ENCODE measurements around the gene IDH3G. TPM values are rescaled to one million over a fixed set of nuclear protein-coding genes. Genes with fewer than 3 reads are reported as not detected.

Gene IDH3G
- total and polyA plus RNA-seq, 2 donors (not counting 1 experiment from before 2014, with no cell fraction given): 62.8 to 122 TPM

DNA sequence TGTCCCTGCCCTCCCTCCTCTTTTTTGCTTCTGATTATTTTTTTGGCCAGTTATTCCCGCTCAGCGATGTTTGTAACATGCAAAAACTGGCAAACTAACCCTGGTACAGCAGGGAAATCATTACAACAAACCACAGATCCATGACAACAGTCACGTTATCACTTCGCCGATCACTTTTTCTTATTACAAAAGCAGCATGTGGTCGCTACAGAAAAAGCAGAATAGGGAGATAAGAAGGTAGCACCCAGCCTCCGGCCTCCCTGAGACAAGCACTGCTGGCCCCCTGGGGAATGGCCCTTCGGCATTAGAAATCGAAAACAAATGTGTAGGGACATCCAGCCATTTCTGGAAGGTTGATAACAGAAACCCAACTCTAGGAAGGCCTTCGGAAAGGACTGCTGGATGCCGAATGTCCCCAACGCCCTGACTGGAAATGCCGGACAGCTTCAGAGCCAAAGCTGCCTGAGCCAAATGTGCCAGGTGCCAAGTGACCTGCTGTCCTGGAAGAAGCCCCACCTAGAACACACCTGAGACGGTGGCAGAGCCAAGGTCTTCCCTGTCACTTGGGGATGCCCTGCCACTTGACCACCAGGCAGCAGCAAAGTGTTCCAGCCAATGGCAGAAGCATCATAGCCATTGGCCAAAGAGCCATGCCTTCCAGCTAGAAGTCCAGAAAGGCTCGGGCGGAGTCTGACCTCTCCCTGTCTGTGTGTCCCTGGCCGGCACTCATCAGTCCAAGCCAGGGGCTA lies 2.9 kb downstream of the IDH3G start:
- H3K36me3 ChIP-seq (replicated peaks in 1 of 2; ENCODE audit: control extremely low read depth in 1 of 2, control insufficient read depth in 1 of 2, extremely low read depth in 1 of 2, insufficient read depth in 2 of 2, low read length in 1 of 2): peaks cover 0 to 16% of the 10 kb centered on the region in 2 experiments
- TF ChIP-seq, protein P1, sequence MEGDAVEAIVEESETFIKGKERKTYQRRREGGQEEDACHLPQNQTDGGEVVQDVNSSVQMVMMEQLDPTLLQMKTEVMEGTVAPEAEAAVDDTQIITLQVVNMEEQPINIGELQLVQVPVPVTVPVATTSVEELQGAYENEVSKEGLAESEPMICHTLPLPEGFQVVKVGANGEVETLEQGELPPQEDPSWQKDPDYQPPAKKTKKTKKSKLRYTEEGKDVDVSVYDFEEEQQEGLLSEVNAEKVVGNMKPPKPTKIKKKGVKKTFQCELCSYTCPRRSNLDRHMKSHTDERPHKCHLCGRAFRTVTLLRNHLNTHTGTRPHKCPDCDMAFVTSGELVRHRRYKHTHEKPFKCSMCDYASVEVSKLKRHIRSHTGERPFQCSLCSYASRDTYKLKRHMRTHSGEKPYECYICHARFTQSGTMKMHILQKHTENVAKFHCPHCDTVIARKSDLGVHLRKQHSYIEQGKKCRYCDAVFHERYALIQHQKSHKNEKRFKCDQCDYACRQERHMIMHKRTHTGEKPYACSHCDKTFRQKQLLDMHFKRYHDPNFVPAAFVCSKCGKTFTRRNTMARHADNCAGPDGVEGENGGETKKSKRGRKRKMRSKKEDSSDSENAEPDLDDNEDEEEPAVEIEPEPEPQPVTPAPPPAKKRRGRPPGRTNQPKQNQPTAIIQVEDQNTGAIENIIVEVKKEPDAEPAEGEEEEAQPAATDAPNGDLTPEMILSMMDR (IDR thresholded peaks at IDR 0.05): no peak
- no peak for TF ChIP-seq EZH2 (IDR thresholded peaks at IDR 0.05; ENCODE audit: borderline replicate concordance, insufficient read depth, low read depth, low read length, poor library complexity, severe bottlenecking)
- Mint-ChIP-seq H3K27me3 (no peaks in the 10 kb centered on the region), H3K4me3 (no peak overlapping the region), H3K27ac (no peak overlapping the region), H3K9me3 (ENCODE audit: insufficient read depth) (no peaks in the 10 kb centered on the region), H3K4me1 (peaks cover 27% of the 10 kb centered on the region)
- H3K9ac ChIP-seq (ENCODE audit: low read length): no peak overlapping the region
- no peak overlapping the region for H3K4me3 ChIP-seq (ENCODE audit: control extremely low read depth in 1 of 5, extremely low read depth in 1 of 5, insufficient read depth in 1 of 5, low read depth in 2 of 5, low read length in 4 of 5)
- H3K9me3 ChIP-seq (ENCODE audit: control extremely low read depth in 1 of 3, control insufficient read depth in 2 of 3, insufficient read depth in 1 of 3, low read length in 2 of 3): no peaks in the 10 kb centered on the region
- H2AFZ ChIP-seq (ENCODE audit: insufficient read depth, low read depth, low read length, poor library complexity, severe bottlenecking): no peak overlapping the region
- intact Hi-C loops (cut with micrococcal nuclease): no loop called here
- peaks cover 54% of the 10 kb centered on the region for H3K79me2 ChIP-seq (ENCODE audit: control insufficient read depth, insufficient read depth, low read length)
- ChIA-PET CTCF (no interaction called here), POLR2A (no interaction called here)
- no peak overlapping the region for H3K27ac ChIP-seq (ENCODE audit: low read length in 2 of 2)
- 97% methylated on average over 12 of the region's 17 CpGs for WGBS (ENCODE audit: insufficient coverage)
- H3K4me2 ChIP-seq (replicated peaks; ENCODE audit: low read depth, low read length, poor library complexity, severe bottlenecking): no peak overlapping the region
- peaks cover 16 to 24% of the 10 kb centered on the region in 2 donors for H3K4me1 ChIP-seq (ENCODE audit: control insufficient read depth in 2 of 2, insufficient read depth in 2 of 2, low read length in 2 of 2)
- H3K27me3 ChIP-seq (replicated peaks in 1 of 4; ENCODE audit: control extremely low read depth in 1 of 4, control insufficient read depth in 3 of 4, insufficient read depth in 4 of 4, low read length in 3 of 4): no peaks in the 10 kb centered on the region
- no peak for DNase-seq
- no peak for ATAC-seq (ENCODE audit: low read depth)
- peaks cover 7% of the 10 kb centered on the region for H4K20me1 ChIP-seq (ENCODE audit: control insufficient read depth, insufficient read depth, low read length, poor library complexity, severe bottlenecking)

DNA sequence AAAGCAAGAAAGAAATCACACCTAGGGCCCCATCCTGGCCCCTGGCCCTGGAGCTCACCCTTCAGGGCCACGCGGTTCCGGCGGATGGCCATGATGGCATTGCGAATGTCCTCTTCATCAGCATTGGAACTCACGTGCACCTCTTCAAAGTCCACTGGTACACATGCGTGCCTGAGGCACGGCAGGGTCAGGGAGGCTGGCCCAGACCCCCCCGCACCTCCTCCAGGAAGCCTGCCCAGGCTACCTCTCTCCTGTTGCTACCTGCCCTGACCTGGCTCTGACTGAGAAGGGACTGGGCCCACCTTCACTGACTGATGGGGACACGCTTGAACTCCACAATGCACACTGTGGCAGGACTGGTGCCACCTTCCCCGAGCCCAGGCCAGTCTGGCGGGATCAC lies 4.5 kb downstream of the IDH3G start:
- CTCF ChIA-PET: interaction anchor here (0.9 kb wide), 1 partner anchor 135 kb away, joined by 3 read pairs; no protein-coding TSS in a partner anchor
- Histone ChIP-seq H3K9me3 (ENCODE audit: control extremely low read depth in 1 of 3, control insufficient read depth in 2 of 3, insufficient read depth in 1 of 3, low read length in 2 of 3) (no peaks in the 10 kb centered on the region), H3K4me2 (replicated peaks; ENCODE audit: low read depth, low read length, poor library complexity, severe bottlenecking) (no peak overlapping the region), H3K4me1 (ENCODE audit: control insufficient read depth in 2 of 2, insufficient read depth in 2 of 2, low read length in 2 of 2) (peaks cover 8 to 12% of the 10 kb centered on the region in 2 donors), H3K27me3 (replicated peaks in 1 of 4; ENCODE audit: control extremely low read depth in 1 of 4, control insufficient read depth in 3 of 4, insufficient read depth in 4 of 4, low read length in 3 of 4) (no peaks in the 10 kb centered on the region), H3K36me3 (replicated peaks in 1 of 2; ENCODE audit: control extremely low read depth in 1 of 2, control insufficient read depth in 1 of 2, extremely low read depth in 1 of 2, insufficient read depth in 2 of 2, low read length in 1 of 2) (peaks cover 0 to 23% of the 10 kb centered on the region in 2 experiments), H3K27ac (ENCODE audit: low read length in 2 of 2) (no peak overlapping the region), H2AFZ (ENCODE audit: insufficient read depth, low read depth, low read length, poor library complexity, severe bottlenecking) (no peak overlapping the region), H3K9ac (ENCODE audit: low read length) (no peak overlapping the region), H4K20me1 (ENCODE audit: control insufficient read depth, insufficient read depth, low read length, poor library complexity, severe bottlenecking) (no peaks in the 10 kb centered on the region), H3K79me2 (ENCODE audit: control insufficient read depth, insufficient read depth, low read length) (peaks cover 38% of the 10 kb centered on the region), H3K4me3 (ENCODE audit: control extremely low read depth in 1 of 5, extremely low read depth in 1 of 5, insufficient read depth in 1 of 5, low read depth in 2 of 5, low read length in 4 of 5) (no peak overlapping the region)
- POLR2A ChIA-PET: no interaction called here
- DNase-seq (no peak), ATAC-seq (ENCODE audit: low read depth) (no peak)
- peaks cover 17% of the 10 kb centered on the region for H3K4me1 Mint-ChIP-seq
- intact Hi-C loops (cut with micrococcal nuclease): no loop called here
- TF ChIP-seq EZH2 (IDR thresholded peaks at IDR 0.05; ENCODE audit: borderline replicate concordance, insufficient read depth, low read depth, low read length, poor library complexity, severe bottlenecking): no peak
- TF ChIP-seq, protein P1 (IDR thresholded peaks at IDR 0.05): no peak
- no peak overlapping the region for H3K27ac Mint-ChIP-seq
- H3K9me3 Mint-ChIP-seq (ENCODE audit: insufficient read depth): no peaks in the 10 kb centered on the region
- 98% methylated on average over 8 of the region's 12 CpGs for WGBS (ENCODE audit: insufficient coverage)
- H3K4me3 Mint-ChIP-seq: no peak overlapping the region
- H3K27me3 Mint-ChIP-seq: no peaks in the 10 kb centered on the region
